ENCODE results near the gene RITA1. TPM values are rescaled to one million over a fixed set of nuclear protein-coding genes. Genes with fewer than 3 reads are reported as not detected.

Gene RITA1
- total RNA-seq, 6 experiments from 2014 or later, result 11.1 to 33.0 (median 22.3) TPM

GRCh38 chr12:113146999-113147398 is 38.5 kb upstream of the RITA1 start:
- Histone ChIP-seq H3K4me1 (no peaks in the 10 kb centered on the region), H3K36me3 (no peaks in the 10 kb centered on the region), H3K27me3 (no peaks in the 10 kb centered on the region), H3K27ac (no peak overlapping the region), H3K9me3 (no peaks in the 10 kb centered on the region), H3K4me3 (no peak overlapping the region)
- 68% methylated on average over 2 of the region's 2 CpGs for WGBS (ENCODE audit: insufficient coverage, low coverage, low lambda C conversion rate, missing lambda C conversion rate)
- intact Hi-C loops (cut with DNase I), result no loop called here
- TF ChIP-seq CTCF (IDR thresholded peaks at IDR 0.05) (no peak), POLR2A (IDR thresholded peaks at IDR 0.05) (no peak)
- ATAC-seq (no peak), DNase-seq (no peak)

GRCh38 chr12:113149361-113150150 is 36.0 kb upstream of the RITA1 start, which contains the start of gene CFAP73:
CFAP73 (plus strand) TSS chr12:113149724; CDS start chr12:113149858, 134 bp downstream.
- TF ChIP-seq CTCF (IDR thresholded peaks at IDR 0.05) (no peak), POLR2A (IDR thresholded peaks at IDR 0.05) (no peak)
- H3K36me3 ChIP-seq, result no peaks in the 10 kb centered on the region
- 53% methylated on average over 7 of the region's 22 CpGs for WGBS (ENCODE audit: insufficient coverage, low coverage, low lambda C conversion rate, missing lambda C conversion rate)
- ATAC-seq (peak in 1 of 4 donors; percentile 42), DNase-seq (no peak)
- H3K4me1 ChIP-seq, result peaks cover 0 to 14% (median 3%) of the 10 kb centered on the region in 4 donors
- H3K4me3 ChIP-seq, result no peak within 1 kb of the TSS
- no peak within 1 kb of the TSS for H3K27ac ChIP-seq
- H3K27me3 ChIP-seq, result no peaks in the 10 kb centered on the region
- intact Hi-C loops (cut with DNase I), result no loop called here
- H3K9me3 ChIP-seq, result no peaks in the 10 kb centered on the region

- H3K4me3 ChIP-seq, result no peak overlapping the region
- H3K27ac ChIP-seq, result no peak overlapping the region
- ATAC-seq (no peak), DNase-seq (no peak)
- intact Hi-C loops (cut with DNase I), result no loop called here
- H3K36me3 ChIP-seq, result no peaks in the 10 kb centered on the region
- TF ChIP-seq CTCF (IDR thresholded peaks at IDR 0.05), result no peak
- no peak for TF ChIP-seq POLR2A (IDR thresholded peaks at IDR 0.05)
- H3K9me3 ChIP-seq, result no peaks in the 10 kb centered on the region
- WGBS (ENCODE audit: insufficient coverage, low coverage, low lambda C conversion rate, missing lambda C conversion rate), result 90% methylated on average over 2 of the region's 3 CpGs
- peaks cover 0 to 16% (median 3%) of the 10 kb centered on the region in 4 donors for H3K4me1 ChIP-seq
- H3K27me3 ChIP-seq, result no peaks in the 10 kb centered on the region
Observed at GRCh38 chr12:113151655-113152054, 33.9 kb upstream of the RITA1 start.

- 25% methylated on average over 8 of the region's 9 CpGs for WGBS (ENCODE audit: insufficient coverage, low coverage, low lambda C conversion rate, missing lambda C conversion rate)
- TF ChIP-seq POLR2A (IDR thresholded peaks at IDR 0.05), result no peak
- TF ChIP-seq CTCF (IDR thresholded peaks at IDR 0.05), result no peak
- H3K27ac ChIP-seq, result no peak overlapping the region
- DNase-seq, result no peak
- H3K27me3 ChIP-seq, result no peaks in the 10 kb centered on the region
- ATAC-seq, result no peak
- intact Hi-C loops (cut with DNase I), result no loop called here
- peak overlapping the region in 2 of 3 donors; percentile 25 to 50 for H3K4me3 ChIP-seq
- no peaks in the 10 kb centered on the region for H3K36me3 ChIP-seq
- H3K9me3 ChIP-seq, result no peaks in the 10 kb centered on the region
- H3K4me1 ChIP-seq, result peaks cover 0 to 16% (median 3%) of the 10 kb centered on the region in 4 donors
Observed at GRCh38 chr12:113152196-113152834, 33.2 kb upstream of the RITA1 start.

Measured in right lobe of liver (tissue), 6 donors.